NCI-H2029 treated with DMSO at 0.1 percent for 48 hours (cell line): Measurements from ENCODE around the gene PHF21B.

Experiments
- DNase-seq: peaks from one replicate; lab custom pipeline; 2025; lab: John Stamatoyannopoulos, UW

PHF21B gene

DNA sequence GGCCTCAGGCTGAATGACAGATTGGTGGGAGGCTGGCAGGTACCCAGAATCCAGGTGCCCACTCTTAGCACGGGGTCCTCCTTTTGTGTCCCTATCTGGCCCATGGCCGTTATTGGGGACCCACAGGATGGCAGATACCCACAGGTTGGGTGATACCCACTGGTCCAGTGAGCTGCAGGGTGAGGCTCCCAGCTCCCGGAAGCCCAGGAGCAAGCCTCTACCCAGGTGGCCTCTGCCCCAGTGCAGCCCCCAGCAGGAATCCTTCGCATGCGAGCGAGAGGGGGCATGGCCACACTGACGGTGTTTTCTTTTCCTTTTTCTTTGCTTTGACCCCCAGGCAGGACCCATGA lies 116.1 kb downstream of the PHF21B start:
- DNase-seq: no peak

- no peak for DNase-seq
These were observed 116.7 kb downstream of the PHF21B start for GRCh38 chr22:44892803-44893730.

DNA sequence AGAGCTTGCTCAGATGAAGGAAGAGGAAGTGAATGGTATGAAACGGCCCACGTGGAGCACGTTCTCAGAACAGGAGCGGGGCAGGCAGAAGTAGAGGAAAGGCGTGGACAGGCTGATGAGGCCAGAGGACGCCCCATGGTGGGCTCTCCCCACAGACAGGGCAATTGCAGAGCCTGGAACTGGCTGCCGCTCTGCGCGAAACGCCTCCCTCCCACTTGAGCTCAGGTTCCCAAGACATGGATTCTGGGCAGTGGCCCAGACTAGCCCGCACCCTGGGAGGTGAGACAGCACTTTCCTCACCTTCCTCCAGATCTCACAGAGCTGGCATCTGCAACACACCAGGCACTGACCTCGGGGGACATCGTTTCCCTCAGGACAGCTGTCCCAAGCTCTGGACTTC lies 117.6 kb downstream of the PHF21B start:
- DNase-seq: no peak

DNA sequence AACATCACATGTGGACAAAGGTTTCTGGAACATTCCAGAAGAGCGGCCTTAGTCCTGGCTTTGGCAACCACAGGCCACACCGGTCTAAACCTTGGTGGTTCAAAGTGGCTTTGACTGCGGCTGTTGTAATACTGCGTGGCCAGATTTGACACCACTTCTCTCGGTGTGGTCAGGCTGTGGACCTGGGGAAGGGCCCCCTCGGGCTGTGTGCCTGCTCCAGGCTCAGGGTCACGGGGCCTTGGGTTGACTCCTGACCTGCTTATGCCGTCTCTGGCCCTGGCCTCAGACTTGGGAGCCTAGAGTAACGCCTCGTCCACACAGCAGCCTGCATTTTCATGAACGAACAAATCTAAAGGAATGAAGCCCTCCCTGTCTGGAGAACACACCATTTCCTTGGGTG lies 118.0 kb downstream of the PHF21B start:
- DNase-seq: no peak

DNA sequence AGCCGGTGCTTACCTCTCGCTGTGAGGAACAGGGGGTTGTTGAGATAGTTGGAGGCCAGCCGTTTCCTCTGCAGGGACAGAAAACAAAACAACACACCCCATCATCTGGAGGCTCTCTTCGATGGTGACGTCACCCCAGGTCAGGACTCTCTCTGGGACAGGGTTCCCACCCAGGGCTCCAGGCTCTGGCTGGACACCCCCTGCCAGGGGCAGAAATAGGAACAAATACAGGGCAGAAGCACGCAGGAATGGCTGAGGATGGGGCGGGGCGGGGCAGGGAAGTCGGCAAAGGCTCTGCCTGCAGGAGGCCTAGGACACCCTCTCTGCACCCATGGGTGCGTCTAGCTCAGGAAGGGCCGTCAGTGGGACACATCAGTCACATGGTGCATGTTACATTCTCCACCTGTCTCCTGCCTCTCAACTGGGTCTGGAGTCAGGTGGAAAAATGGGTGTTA lies 118.5 kb downstream of the PHF21B start:
- DNase-seq: no peak

DNA sequence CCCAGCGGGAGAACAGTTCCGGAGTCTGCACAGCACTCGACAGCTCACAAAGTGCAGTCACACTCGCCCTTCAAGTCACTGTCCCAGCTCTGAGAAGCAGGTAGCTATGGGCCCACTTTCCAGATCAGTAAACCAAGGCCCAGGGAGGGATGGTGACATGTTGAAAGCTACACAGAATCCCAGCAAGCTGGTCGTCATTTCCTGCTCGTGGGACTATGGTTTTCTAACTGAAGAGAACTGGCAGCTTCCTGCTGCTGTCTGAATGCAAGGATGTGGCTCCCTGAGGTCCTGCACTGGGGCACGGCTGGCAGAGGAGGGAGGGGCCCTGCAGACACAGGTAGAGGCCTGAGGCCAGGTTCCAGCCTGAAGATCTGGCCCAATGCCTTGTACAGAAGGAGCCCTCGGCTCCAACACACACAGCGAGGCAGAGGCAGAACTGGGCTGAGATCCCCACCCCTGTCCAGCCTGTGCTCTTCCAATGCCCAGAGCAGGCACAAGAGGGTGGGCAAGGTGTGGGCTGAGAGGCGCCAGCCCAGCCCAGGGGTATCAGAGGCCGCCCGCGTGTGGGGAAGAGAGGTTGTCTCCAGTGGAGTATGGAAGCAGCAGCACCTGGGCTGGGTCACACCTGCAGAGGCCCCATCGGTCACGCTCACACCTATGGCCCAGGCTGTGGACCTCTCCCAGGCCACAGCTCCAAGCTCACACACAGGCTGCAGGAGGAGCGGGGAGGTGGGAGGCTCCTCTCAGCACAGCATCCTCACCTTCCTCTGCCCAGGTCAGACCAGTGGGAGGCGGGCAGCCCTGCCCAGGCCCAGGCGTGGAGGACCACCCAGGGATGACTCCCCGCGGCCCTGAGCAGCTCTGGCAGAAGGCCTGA lies 119.2 kb downstream of the PHF21B start:
- no peak for DNase-seq

GRCh38 chr22:44889255-44889878 lies 120.4 kb downstream of the PHF21B start:
- DNase-seq: no peak

DNA sequence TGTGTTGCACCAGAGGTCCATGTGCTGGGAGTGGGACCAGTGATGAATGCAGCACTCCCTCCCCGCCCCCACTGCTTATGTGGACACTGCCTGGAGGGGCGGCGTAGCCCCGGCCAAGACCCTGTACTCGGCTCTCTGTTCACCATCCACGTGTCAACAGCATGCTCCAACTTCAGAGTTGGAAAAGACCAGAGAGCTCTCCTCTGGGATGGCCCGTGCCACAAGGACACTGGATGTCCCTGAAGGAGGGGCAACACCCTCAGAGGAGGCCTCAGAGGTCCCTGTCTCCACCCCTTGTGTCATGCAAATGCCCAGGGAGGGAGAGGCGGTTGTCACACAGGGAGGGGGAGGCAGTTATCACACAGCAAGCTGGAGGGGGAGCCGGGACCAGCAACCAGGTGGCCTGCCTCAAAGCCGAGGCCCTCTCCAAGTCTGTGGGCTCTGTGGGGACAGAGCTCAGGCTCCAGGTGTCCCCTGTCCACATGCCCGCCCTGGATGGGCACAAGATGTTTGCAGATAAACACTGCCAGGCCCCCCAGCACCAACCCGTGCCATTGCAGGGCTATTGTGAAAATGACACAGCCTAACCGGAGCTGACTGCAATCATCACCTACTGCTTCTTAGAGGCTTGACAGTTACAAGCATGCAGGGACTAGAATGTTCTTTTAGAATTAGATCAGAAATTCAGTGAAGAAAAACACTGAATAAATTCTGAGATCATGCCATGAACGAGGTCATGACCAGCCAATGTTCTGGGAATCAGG lies 121.1 kb downstream of the PHF21B start:
- DNase-seq: no peak

DNA sequence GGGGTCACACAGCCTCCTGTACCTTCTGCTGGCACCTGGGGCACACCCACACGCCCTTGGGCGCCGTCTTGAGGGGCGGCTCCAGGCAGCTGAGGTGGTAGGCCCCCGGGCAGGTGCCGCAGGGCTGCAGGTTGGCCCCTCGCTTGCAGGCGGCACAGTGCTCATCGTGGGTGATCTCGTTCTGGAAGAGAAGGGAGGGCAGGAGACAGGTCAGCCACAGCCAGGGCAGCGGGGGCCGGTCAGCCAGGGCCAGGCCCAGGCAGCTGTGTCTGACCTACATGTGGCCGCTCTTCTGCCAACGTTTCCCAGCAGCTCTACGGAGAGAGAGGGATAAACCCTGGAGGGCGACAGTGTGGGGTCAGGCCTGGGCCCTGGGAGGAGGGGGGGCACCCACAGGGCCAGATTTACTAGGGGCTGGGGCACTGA lies 121.9 kb downstream of the PHF21B start:
- no peak for DNase-seq

GRCh38 chr22:44885806-44886360 lies 123.9 kb downstream of the PHF21B start:
- DNase-seq: no peak

DNA sequence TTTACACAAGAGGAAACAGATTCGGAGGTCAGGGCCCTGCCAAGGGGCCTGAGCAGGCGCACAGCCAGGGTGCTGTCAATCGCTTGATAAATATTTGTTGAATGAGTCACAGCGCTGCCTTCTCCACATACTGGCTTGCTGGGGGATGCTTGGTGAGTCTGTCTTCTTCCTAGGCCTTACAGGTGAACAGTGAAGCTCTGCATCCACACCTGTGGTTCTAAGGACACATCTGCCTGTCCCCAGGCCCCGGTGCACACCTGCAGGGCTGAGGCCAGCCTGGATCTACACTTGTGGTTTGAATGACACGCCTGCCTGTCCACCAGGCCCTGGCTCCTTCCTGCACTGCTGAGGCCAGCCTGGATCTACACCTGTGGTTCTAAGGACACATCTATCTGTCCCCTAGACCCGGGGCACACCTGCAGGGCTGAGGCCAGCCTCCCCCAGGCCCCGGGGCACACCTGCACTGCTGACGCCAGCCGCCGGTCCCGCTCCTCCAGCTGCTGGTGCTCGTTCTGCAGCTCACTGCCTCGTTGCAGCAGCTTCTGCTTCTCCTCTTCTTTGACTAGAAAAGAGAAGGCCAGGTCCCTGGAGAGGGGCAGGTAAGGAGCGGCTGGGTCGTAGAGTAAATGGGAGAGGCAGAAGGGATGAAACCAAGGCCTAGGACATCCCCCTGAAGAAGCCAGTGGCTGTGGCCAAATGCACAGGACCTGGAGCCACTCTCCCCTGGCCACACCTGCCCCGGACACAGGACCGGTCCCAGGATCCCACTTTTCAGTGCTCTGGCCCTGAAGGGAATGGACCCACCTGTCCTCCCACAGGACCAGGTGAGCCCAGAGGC lies 124.6 kb downstream of the PHF21B start:
- no peak for DNase-seq

GRCh38 chr22:44884562-44884961 lies 125.2 kb downstream of the PHF21B start:
- no peak for DNase-seq

DNA sequence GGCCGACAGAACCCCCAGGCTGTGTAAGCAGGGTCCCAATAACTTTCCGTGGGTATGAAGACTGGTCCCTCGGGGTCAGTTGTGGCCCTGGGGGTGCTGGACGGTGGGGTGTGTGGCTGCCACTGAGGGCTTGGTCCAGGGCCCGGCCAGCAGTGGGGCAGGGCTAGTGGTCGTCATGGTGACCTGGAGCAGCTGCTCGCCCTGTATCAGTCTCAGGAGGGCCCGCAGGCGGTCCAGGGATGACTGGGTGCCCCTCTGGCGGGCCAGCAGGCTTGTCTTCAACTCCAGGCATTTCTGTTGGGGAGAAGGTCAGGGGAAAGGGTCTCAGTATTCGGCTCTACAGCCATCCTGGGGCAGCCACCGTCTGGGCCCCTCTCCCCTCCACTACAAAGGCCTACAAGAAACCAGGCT lies 126.8 kb downstream of the PHF21B start:
- DNase-seq: no peak

- no peak for DNase-seq
These were observed 127.4 kb downstream of the PHF21B start for GRCh38 chr22:44882226-44882905.

DNA sequence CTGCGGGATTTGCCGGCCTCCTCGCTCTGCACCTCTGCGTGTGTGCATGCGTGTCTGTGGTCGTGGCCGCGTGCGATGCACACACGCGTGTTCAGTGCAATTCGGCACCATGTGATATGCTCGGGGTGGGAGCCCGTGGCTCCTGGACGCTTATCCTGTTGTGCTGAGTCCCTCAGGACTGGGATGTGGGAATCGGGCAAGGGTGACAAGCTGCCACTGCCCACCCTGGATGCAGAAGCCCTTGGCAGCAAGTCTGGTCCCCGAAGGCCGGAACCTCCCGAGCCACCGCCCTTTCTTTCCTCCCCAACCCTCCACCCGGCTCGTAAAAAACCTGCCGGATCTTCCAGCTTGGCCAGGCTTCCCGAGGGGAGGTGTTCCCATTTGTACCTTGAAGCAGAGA lies 128.2 kb downstream of the PHF21B start:
- no peak for DNase-seq

DNA sequence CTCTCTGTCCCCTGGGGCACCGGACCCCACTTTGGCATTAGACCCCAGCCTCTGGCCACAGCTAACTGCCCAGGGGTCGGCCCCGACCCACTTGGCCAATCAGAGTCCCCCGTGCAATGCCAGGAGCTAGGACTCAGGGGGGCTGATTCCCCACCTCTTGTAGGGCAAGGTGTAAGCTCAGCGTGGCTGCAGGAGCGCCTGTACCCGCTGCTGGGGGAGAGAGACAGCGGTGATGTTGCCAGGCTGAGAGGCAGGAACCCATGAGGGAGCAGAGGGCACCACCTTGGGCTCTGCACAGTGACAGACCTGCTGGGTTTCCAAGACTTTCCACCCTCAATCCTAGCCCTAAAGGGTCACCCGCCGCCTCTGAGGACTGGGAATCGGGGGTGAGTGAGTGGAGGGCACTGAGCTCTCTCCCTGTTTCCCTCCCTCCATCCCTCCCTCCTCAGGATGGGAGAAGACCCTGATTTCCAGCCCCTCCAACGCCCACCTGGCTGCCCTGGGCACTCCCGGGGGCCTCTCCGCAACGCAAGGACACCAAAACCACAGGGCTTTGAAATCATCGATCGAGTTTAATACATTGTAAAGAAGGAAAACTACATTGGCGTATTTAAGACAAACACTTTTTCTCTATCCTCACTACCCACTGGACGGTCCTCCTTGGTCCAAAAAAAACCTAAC lies 129.1 kb downstream of the PHF21B start:
- DNase-seq: no peak

- no peak for DNase-seq
These were observed 130.5 kb downstream of the PHF21B start for GRCh38 chr22:44879301-44879680.

- no peak for DNase-seq
These were observed 131.1 kb downstream of the PHF21B start for GRCh38 chr22:44878483-44879300.
